Trophoblast cell (in vitro differentiated cells and primary cell): ENCODE measurements around the gene ATP9B.

Experiments used
- DNase-seq, 2 donors: peaks; one replicate each; pipeline ENCODE4 v3.0.0-alpha.2; 2016
- H2AFZ ChIP-seq: 2 replicates; pipeline ENCODE4 v1.6.1; 2013; ENCODE audit warnings: low read length, moderate library complexity, mild to moderate bottlenecking; ENCODE audit not compliant: insufficient read depth, poor library complexity
- H2AK5ac ChIP-seq: 2 replicates; pipeline ENCODE4 v1.6.1; 2013; ENCODE audit warnings: mild to moderate bottlenecking, low read length
- H2BK120ac ChIP-seq: 2 replicates; pipeline ENCODE4 v1.6.1; 2013; ENCODE audit warnings: low read length, mild to moderate bottlenecking, moderate library complexity; ENCODE audit not compliant: insufficient read depth, poor library complexity
- H2BK12ac ChIP-seq: 2 replicates; pipeline ENCODE4 v1.6.1; 2013; ENCODE audit warnings: mild to moderate bottlenecking, low read length, moderate library complexity
- H2BK5ac ChIP-seq: 2 replicates; pipeline ENCODE4 v1.6.1; 2013; ENCODE audit warnings: low read length, low read depth, moderate library complexity, mild to moderate bottlenecking; ENCODE audit not compliant: poor library complexity
- H3K14ac ChIP-seq: 2 replicates; pipeline ENCODE4 v1.6.1; 2013; ENCODE audit warnings: mild to moderate bottlenecking, low read length
- H3K18ac ChIP-seq: 2 replicates; pipeline ENCODE4 v1.6.1; 2013; ENCODE audit warnings: mild to moderate bottlenecking, low read length
- H3K23ac ChIP-seq: 2 replicates; pipeline ENCODE4 v1.6.1; 2013; ENCODE audit warnings: low read length
- H3K27ac ChIP-seq: 2 replicates; pipeline ENCODE4 v1.5.1; 2013; ENCODE audit warnings: low read depth, mild to moderate bottlenecking, inconsistent platforms, low read length, moderate library complexity
- H3K27me3 ChIP-seq: 2 replicates; pipeline ENCODE4 v1.6.1; 2013; ENCODE audit warnings: inconsistent platforms, mild to moderate bottlenecking, low read length, moderate library complexity; ENCODE audit not compliant: insufficient read depth
- H3K36me3 ChIP-seq, 2 experiments: 1 replicate in 1 of 2; 2 replicates in 1 of 2; pipeline ENCODE4 v1.6.1; 2013; ENCODE audit warnings: low read length in 2 of 2, mild to moderate bottlenecking in 2 of 2, moderate library complexity in 1 of 2; ENCODE audit not compliant: insufficient read depth in 2 of 2, control insufficient read depth in 1 of 2
- H3K4ac ChIP-seq: 2 replicates; pipeline ENCODE4 v1.6.1; 2013; ENCODE audit warnings: low read depth, mild to moderate bottlenecking, low read length, moderate library complexity
- H3K4me1 ChIP-seq, 2 experiments: 1 replicate in 1 of 2; 2 replicates in 1 of 2; pipeline ENCODE4 v1.6.1; 2013; ENCODE audit warnings: low read length in 2 of 2, mild to moderate bottlenecking in 2 of 2, moderate library complexity in 1 of 2; ENCODE audit not compliant: insufficient read depth in 2 of 2, control insufficient read depth in 1 of 2
- H3K4me2 ChIP-seq: 2 replicates; pipeline ENCODE4 v1.6.1; 2013; ENCODE audit warnings: inconsistent platforms, mild to moderate bottlenecking, low read length, moderate library complexity
- H3K4me3 ChIP-seq: 2 replicates; pipeline ENCODE4 v1.5.1; 2013; ENCODE audit warnings: mild to moderate bottlenecking, low read depth, low read length, inconsistent platforms
- H3K79me1 ChIP-seq: one replicate; pipeline ENCODE4 v1.6.1; 2013; ENCODE audit warnings: low read length
- H3K79me2 ChIP-seq: 2 replicates; pipeline ENCODE4 v1.6.1; 2013; ENCODE audit warnings: low read length, mild to moderate bottlenecking; ENCODE audit not compliant: control insufficient read depth, insufficient read depth, poor library complexity
- H3K9ac ChIP-seq: 2 replicates; pipeline ENCODE4 v1.6.1; 2013; ENCODE audit warnings: mild to moderate bottlenecking, low read length
- H3K9me3 ChIP-seq: 2 replicates; pipeline ENCODE4 v1.6.1; 2013; ENCODE audit warnings: low read depth, mild to moderate bottlenecking, control low read depth, inconsistent platforms, low read length; ENCODE audit not compliant: insufficient read depth
- H4K12ac ChIP-seq: 2 replicates; pipeline ENCODE4 v1.6.1; 2013; ENCODE audit warnings: low read depth, mild to moderate bottlenecking, low read length, moderate library complexity
- H4K8ac ChIP-seq: 2 replicates; pipeline ENCODE4 v1.6.1; 2013; ENCODE audit warnings: low read depth, mild to moderate bottlenecking, low read length, moderate library complexity
- H4K91ac ChIP-seq: one replicate; pipeline ENCODE4 v1.6.1; 2013; ENCODE audit warnings: low read depth, mild to moderate bottlenecking, low read length, moderate library complexity
- WGBS: extraction: QIAGEN DNeasy Blood & Tissue Kit; methylation state at CpG from one replicate; pipeline ENCODE4 v1.1.7; 2013; ENCODE audit warnings: missing lambda C conversion rate; ENCODE audit not compliant: insufficient read length, insufficient coverage; ENCODE audit errors: extremely low coverage; 5-methylcytosine and 5-hydroxymethylcytosine counted together

ATP9B gene

GRCh38 chr18:79275461-79275860, 206.3 kb downstream of the ATP9B start:
- H2BK12ac ChIP-seq, result no peak overlapping the region
- no CpG with 5 or more reads among the region's 7 CpGs for WGBS
- H3K4me1 ChIP-seq, result peaks cover 0 to 2% of the 10 kb centered on the region in 2 experiments
- no peak overlapping the region for H3K4ac ChIP-seq
- no peak overlapping the region for H2AK5ac ChIP-seq
- no peak overlapping the region for H3K9ac ChIP-seq
- no peak overlapping the region for H2BK120ac ChIP-seq
- no peak overlapping the region for H2BK5ac ChIP-seq
- H3K79me1 ChIP-seq, result no peaks in the 10 kb centered on the region
- no peaks in the 10 kb centered on the region for H3K79me2 ChIP-seq
- H3K36me3 ChIP-seq, result no peaks in the 10 kb centered on the region
- H3K9me3 ChIP-seq, result no peaks in the 10 kb centered on the region
- no peak overlapping the region for H3K4me2 ChIP-seq
- no peak overlapping the region for H3K18ac ChIP-seq
- no peak overlapping the region for H4K12ac ChIP-seq
- H3K27ac ChIP-seq, result no peak overlapping the region
- no peak for DNase-seq
- H3K4me3 ChIP-seq, result no peak overlapping the region
- H4K8ac ChIP-seq, result no peak overlapping the region
- H2AFZ ChIP-seq, result no peak overlapping the region
- no peaks in the 10 kb centered on the region for H3K27me3 ChIP-seq
- H3K14ac ChIP-seq, result no peak overlapping the region
- H3K23ac ChIP-seq, result no peak overlapping the region
- no peak overlapping the region for H4K91ac ChIP-seq

DNA sequence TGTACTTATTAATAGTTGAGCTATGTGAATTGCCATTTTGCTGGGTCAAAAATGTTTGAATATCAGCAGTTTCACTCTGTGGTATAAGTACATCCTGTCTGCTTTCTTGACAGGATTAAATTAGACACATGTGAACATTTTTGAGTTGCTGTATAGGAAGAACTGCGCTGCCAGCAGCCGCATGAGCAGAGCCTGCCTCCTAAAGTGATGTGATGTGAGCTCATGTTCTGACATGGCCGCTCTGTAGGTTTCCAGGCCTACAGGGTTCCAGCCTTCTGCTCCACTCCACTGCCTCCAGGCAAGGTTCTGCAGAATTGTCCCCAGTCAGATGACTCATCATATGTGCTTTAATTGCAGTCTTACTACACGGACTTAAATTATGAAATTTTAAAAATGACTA, 206.8 kb downstream of the ATP9B start:
- no peak overlapping the region for H3K4me2 ChIP-seq
- H3K4me3 ChIP-seq, result no peak overlapping the region
- H3K14ac ChIP-seq, result no peak overlapping the region
- H2BK5ac ChIP-seq, result no peak overlapping the region
- no peaks in the 10 kb centered on the region for H3K79me1 ChIP-seq
- no peaks in the 10 kb centered on the region for H3K36me3 ChIP-seq
- H3K79me2 ChIP-seq, result no peaks in the 10 kb centered on the region
- H3K4ac ChIP-seq, result no peak overlapping the region
- H3K27me3 ChIP-seq, result no peaks in the 10 kb centered on the region
- H2BK120ac ChIP-seq, result no peak overlapping the region
- WGBS, result no CpG with 5 or more reads among the region's 4 CpGs
- no peak overlapping the region for H4K12ac ChIP-seq
- peaks cover 0 to 2% of the 10 kb centered on the region in 2 experiments for H3K4me1 ChIP-seq
- no peak overlapping the region for H4K8ac ChIP-seq
- no peaks in the 10 kb centered on the region for H3K9me3 ChIP-seq
- no peak overlapping the region for H4K91ac ChIP-seq
- no peak overlapping the region for H3K18ac ChIP-seq
- H2AFZ ChIP-seq, result no peak overlapping the region
- no peak overlapping the region for H3K9ac ChIP-seq
- H3K23ac ChIP-seq, result no peak overlapping the region
- H3K27ac ChIP-seq, result no peak overlapping the region
- H2BK12ac ChIP-seq, result no peak overlapping the region
- DNase-seq, result peak in 1 of 2 donors; percentile 4
- H2AK5ac ChIP-seq, result no peak overlapping the region

- no peak overlapping the region for H4K12ac ChIP-seq
- H2BK5ac ChIP-seq, result no peak overlapping the region
- DNase-seq, result no peak
- H3K36me3 ChIP-seq, result no peaks in the 10 kb centered on the region
- H3K79me1 ChIP-seq, result no peaks in the 10 kb centered on the region
- no peaks in the 10 kb centered on the region for H3K9me3 ChIP-seq
- no peak overlapping the region for H2AFZ ChIP-seq
- H3K79me2 ChIP-seq, result no peaks in the 10 kb centered on the region
- H4K91ac ChIP-seq, result no peak overlapping the region
- no peak overlapping the region for H3K18ac ChIP-seq
- no peaks in the 10 kb centered on the region for H3K27me3 ChIP-seq
- peaks cover 0 to 2% of the 10 kb centered on the region in 2 experiments for H3K4me1 ChIP-seq
- no peak overlapping the region for H4K8ac ChIP-seq
- H3K4me2 ChIP-seq, result no peak overlapping the region
- no peak overlapping the region for H3K27ac ChIP-seq
- H2AK5ac ChIP-seq, result no peak overlapping the region
- no peak overlapping the region for H3K9ac ChIP-seq
- no peak overlapping the region for H2BK120ac ChIP-seq
- no peak overlapping the region for H2BK12ac ChIP-seq
- H3K4me3 ChIP-seq, result no peak overlapping the region
- no CpG with 5 or more reads among the region's 11 CpGs for WGBS
- no peak overlapping the region for H3K23ac ChIP-seq
- no peak overlapping the region for H3K4ac ChIP-seq
- H3K14ac ChIP-seq, result no peak overlapping the region
These were observed 209.7 kb downstream of the ATP9B start for GRCh38 chr18:79278896-79279295.

GRCh38 chr18:79283131-79283810, 214.1 kb downstream of the ATP9B start:
- H4K8ac ChIP-seq, result no peak overlapping the region
- no CpG with 5 or more reads among the region's 11 CpGs for WGBS
- H4K12ac ChIP-seq, result no peak overlapping the region
- no peaks in the 10 kb centered on the region for H3K79me1 ChIP-seq
- H2AFZ ChIP-seq, result no peak overlapping the region
- H3K27ac ChIP-seq, result no peak overlapping the region
- H3K18ac ChIP-seq, result no peak overlapping the region
- H4K91ac ChIP-seq, result no peak overlapping the region
- no peaks in the 10 kb centered on the region for H3K79me2 ChIP-seq
- no peak overlapping the region for H3K9ac ChIP-seq
- H2AK5ac ChIP-seq, result no peak overlapping the region
- no peak overlapping the region for H3K14ac ChIP-seq
- H3K4me2 ChIP-seq, result no peak overlapping the region
- no peaks in the 10 kb centered on the region for H3K36me3 ChIP-seq
- no peak overlapping the region for H3K4me3 ChIP-seq
- no peaks in the 10 kb centered on the region for H3K4me1 ChIP-seq
- no peaks in the 10 kb centered on the region for H3K27me3 ChIP-seq
- H2BK12ac ChIP-seq, result no peak overlapping the region
- no peak overlapping the region for H2BK120ac ChIP-seq
- no peak overlapping the region for H3K4ac ChIP-seq
- H3K9me3 ChIP-seq, result no peaks in the 10 kb centered on the region
- no peak for DNase-seq
- no peak overlapping the region for H2BK5ac ChIP-seq
- no peak overlapping the region for H3K23ac ChIP-seq
